GM19043 (cell line): ENCODE data around the gene MVK.
"Not testable (repeated sequence)": the region's sequence is repeated elsewhere in the genome, so short reads cannot be mapped to it uniquely, and the experiment has no call there.

Source experiments
- ATAC-seq: cut with Tn5 transposase; IDR thresholded peaks from one replicate; pipeline ENCODE4 v1.9.1; 2021; ENCODE audit warnings: low read depth; ENCODE audit not compliant: unreplicated experiment

The MVK gene

GRCh38 chr12:109588461-109589239 lies 15.1 kb downstream of the MVK start:
- ATAC-seq: no peak

GRCh38 chr12:109589240-109589590 lies 15.6 kb downstream of the MVK start:
- no peak for ATAC-seq

- no peak for ATAC-seq
These were observed 16.2 kb downstream of the MVK start for GRCh38 chr12:109589691-109590245.

- ATAC-seq: no peak
These were observed 17.0 kb downstream of the MVK start for GRCh38 chr12:109590566-109590965.

- no peak for ATAC-seq
These were observed 17.4 kb downstream of the MVK start for GRCh38 chr12:109591041-109591440.

GRCh38 chr12:109592195-109592904 lies 18.8 kb downstream of the MVK start:
- no peak for ATAC-seq

GRCh38 chr12:109592905-109593272 lies 19.3 kb downstream of the MVK start:
- no peak for ATAC-seq

GRCh38 chr12:109594556-109595317 lies 21.1 kb downstream of the MVK start:
- ATAC-seq: no peak

GRCh38 chr12:109595321-109595902 lies 21.8 kb downstream of the MVK start:
- ATAC-seq: no peak

GRCh38 chr12:109596418-109597244 lies 23.0 kb downstream of the MVK start:
- no peak for ATAC-seq

GRCh38 chr12:109597414-109597794 lies 23.8 kb downstream of the MVK start:
- no peak for ATAC-seq

- no peak for ATAC-seq
These were observed 24.3 kb downstream of the MVK start for GRCh38 chr12:109597795-109598427.

- no peak for ATAC-seq
These were observed 24.8 kb downstream of the MVK start for GRCh38 chr12:109598428-109598854.

GRCh38 chr12:109599087-109599486 lies 25.5 kb downstream of the MVK start:
- ATAC-seq: no peak

- no peak for ATAC-seq
These were observed 26.9 kb downstream of the MVK start for GRCh38 chr12:109600481-109600880.

- no peak for ATAC-seq
These were observed 27.4 kb downstream of the MVK start for GRCh38 chr12:109600995-109601394.

- ATAC-seq: no peak
These were observed 28.0 kb downstream of the MVK start for GRCh38 chr12:109601557-109601956.

- ATAC-seq: not testable (repeated sequence)
These were observed 28.5 kb downstream of the MVK start for GRCh38 chr12:109602132-109602531.

- ATAC-seq: no peak
These were observed 30.6 kb downstream of the MVK start for GRCh38 chr12:109604132-109604585.
